Bronchial epithelial cell (primary cell): ENCODE data around the gene POLR2A. TPM values are rescaled to one million over a fixed set of nuclear protein-coding genes. Genes with fewer than 3 reads are reported as not detected.
A peak's percentile ranks its signal among the peaks of the same experiment; 100 is the strongest.

ENCODE experiments used
- DNase-seq: peaks from one replicate; pipeline ENCODE4 v3.0.0-alpha.2; 2010; ENCODE audit warnings: low read depth
- FAIRE-seq: peaks from 2 replicates; lab custom pipeline; 2011; peaks lifted over from hg19 to GRCh38; lab: Jason Lieb, UNC
- H3K27me3 ChIP-seq: 2 replicates; pipeline ENCODE4 v1.5.1; 2011; ENCODE audit warnings: low read length; ENCODE audit not compliant: control insufficient read depth, insufficient read depth
- H3K36me3 ChIP-seq: 2 replicates; pipeline ENCODE4 v1.5.1; 2011; ENCODE audit warnings: low read length; ENCODE audit not compliant: control insufficient read depth, insufficient read depth
- H3K4me3 ChIP-seq: 2 replicates; pipeline ENCODE4 v1.5.1; 2011; ENCODE audit warnings: mild to moderate bottlenecking, low read depth, low read length, control low read depth
- CTCF ChIP-seq: IDR thresholded peaks from 2 replicates; pipeline ENCODE4 v1.5.1; 2011; ENCODE audit warnings: mild to moderate bottlenecking, moderate library complexity, low read length, control low read depth, inconsistent platforms; ENCODE audit not compliant: insufficient read depth, severe bottlenecking
- total RNA-seq: library from RNA; depleted of rRNA; stranded (reverse); fragments of >200 nt; gene quantifications from 2 replicates; pipeline ENCODE4 v1.2.1, GENCODE V29; 2014

The POLR2A gene
- total RNA-seq, 1 donor from 2014 or later: 38.4 TPM

DNA sequence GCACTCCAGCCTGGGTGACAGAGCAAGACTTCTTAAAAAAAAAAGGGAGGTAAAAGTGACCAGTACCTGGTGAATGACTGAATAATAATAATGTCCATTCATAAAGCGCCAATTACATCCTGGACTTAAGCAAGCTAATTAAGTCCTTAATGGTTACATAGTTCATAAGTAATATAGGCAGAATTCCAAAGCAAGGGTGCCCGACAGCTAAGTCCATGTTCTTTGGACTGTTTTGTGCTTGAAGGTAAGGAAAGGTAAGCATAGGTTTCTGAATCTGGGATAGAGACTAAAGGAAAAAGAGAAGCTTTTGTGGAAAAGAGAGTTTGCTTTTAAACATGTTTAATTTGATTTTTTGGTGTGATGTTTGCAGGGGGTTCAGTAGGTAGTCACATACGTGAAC is 9.8 kb downstream of the POLR2A start:
- DNase-seq (no peak), FAIRE-seq (no peak)
- Histone ChIP-seq H3K4me3 (no peak overlapping the region), H3K27me3 (no peaks in the 10 kb centered on the region), H3K36me3 (peaks cover 33% of the 10 kb centered on the region)
- no peak for TF ChIP-seq CTCF

GRCh38 chr17:7495906-7496434 is 11.8 kb downstream of the POLR2A start:
- TF ChIP-seq CTCF: no peak
- FAIRE-seq (no peak), DNase-seq (no peak)
- Histone ChIP-seq H3K27me3 (no peaks in the 10 kb centered on the region), H3K36me3 (peaks cover 46% of the 10 kb centered on the region), H3K4me3 (no peak overlapping the region)

DNA sequence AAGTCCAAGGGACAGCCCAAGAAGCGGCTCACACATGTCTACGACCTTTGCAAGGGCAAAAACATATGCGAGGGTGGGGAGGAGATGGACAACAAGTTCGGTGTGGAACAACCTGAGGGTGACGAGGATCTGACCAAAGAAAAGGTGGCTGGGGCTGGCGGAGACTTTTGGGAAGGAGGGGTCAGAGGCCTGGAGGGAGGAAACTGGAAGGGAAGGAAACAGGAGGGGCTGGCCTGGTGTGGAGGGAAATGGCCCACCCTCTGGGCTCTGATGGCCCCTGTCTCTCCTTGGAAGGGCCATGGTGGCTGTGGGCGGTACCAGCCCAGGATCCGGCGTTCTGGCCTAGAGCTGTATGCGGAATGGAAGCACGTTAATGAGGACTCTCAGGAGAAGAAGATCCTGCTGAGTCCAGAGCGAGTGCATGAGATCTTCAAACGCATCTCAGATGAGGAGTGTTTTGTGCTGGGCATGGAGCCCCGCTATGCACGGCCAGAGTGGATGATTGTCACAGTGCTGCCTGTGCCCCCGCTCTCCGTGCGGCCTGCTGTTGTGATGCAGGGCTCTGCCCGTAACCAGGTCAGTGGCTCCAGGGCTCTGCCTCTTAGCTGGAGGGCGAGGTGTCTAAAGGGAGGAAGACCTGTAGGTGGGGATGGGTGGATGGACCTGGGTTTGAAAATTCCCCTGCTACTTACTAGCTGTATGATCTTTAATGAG is 12.5 kb downstream of the POLR2A start:
- H3K27me3 ChIP-seq: no peaks in the 10 kb centered on the region
- TF ChIP-seq CTCF: no peak
- H3K36me3 ChIP-seq: peaks cover 50% of the 10 kb centered on the region
- DNase-seq (no peak), FAIRE-seq (no peak)
- no peak overlapping the region for H3K4me3 ChIP-seq

- H3K36me3 ChIP-seq: peaks cover 51% of the 10 kb centered on the region
- DNase-seq: no peak
Observed at GRCh38 chr17:7497228-7497627, 13.1 kb downstream of the POLR2A start.

DNA sequence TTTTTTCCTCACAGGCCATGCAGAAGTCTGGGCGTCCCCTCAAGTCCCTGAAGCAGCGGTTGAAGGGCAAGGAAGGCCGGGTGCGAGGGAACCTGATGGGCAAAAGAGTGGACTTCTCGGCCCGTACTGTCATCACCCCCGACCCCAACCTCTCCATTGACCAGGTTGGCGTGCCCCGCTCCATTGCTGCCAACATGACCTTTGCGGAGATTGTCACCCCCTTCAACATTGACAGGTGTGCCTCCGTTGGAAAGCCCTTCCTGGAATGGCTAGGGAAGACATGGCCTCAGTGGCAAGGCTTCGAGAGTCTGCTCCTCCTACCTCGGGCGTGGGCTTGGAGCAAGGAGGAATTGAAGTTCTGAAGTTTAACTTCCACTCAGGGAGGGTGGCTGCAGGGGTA is 13.5 kb downstream of the POLR2A start:
- peaks cover 54% of the 10 kb centered on the region for H3K36me3 ChIP-seq
- DNase-seq (no peak), FAIRE-seq (peak; percentile 36)
- no peak for TF ChIP-seq CTCF
- no peak overlapping the region for H3K4me3 ChIP-seq
- H3K27me3 ChIP-seq: no peaks in the 10 kb centered on the region

More at GRCh38 chr17:7497228-7497627, 13.1 kb downstream of the POLR2A start:
- Histone ChIP-seq H3K27me3 (no peaks in the 10 kb centered on the region), H3K4me3 (no peak overlapping the region)
- no peak for TF ChIP-seq CTCF
- FAIRE-seq: no peak

GRCh38 chr17:7499161-7499560 is 15.0 kb downstream of the POLR2A start:
- Histone ChIP-seq H3K36me3 (peaks cover 63% of the 10 kb centered on the region), H3K4me3 (no peak overlapping the region), H3K27me3 (no peaks in the 10 kb centered on the region)
- no peak for TF ChIP-seq CTCF
- FAIRE-seq (peak; percentile 70), DNase-seq (no peak)
